GM21423 (cell line): ENCODE data around the gene VAV3.
"Not testable (repeated sequence)": the region's sequence is repeated elsewhere in the genome, so short reads cannot be mapped to it uniquely, and the experiment has no call there.

Experiments used
- ATAC-seq: cut with Tn5 transposase; IDR thresholded peaks from one replicate; pipeline ENCODE4 v1.9.1; 2021; ENCODE audit warnings: mild to moderate bottlenecking, moderate library complexity; ENCODE audit not compliant: unreplicated experiment

VAV3 gene

DNA sequence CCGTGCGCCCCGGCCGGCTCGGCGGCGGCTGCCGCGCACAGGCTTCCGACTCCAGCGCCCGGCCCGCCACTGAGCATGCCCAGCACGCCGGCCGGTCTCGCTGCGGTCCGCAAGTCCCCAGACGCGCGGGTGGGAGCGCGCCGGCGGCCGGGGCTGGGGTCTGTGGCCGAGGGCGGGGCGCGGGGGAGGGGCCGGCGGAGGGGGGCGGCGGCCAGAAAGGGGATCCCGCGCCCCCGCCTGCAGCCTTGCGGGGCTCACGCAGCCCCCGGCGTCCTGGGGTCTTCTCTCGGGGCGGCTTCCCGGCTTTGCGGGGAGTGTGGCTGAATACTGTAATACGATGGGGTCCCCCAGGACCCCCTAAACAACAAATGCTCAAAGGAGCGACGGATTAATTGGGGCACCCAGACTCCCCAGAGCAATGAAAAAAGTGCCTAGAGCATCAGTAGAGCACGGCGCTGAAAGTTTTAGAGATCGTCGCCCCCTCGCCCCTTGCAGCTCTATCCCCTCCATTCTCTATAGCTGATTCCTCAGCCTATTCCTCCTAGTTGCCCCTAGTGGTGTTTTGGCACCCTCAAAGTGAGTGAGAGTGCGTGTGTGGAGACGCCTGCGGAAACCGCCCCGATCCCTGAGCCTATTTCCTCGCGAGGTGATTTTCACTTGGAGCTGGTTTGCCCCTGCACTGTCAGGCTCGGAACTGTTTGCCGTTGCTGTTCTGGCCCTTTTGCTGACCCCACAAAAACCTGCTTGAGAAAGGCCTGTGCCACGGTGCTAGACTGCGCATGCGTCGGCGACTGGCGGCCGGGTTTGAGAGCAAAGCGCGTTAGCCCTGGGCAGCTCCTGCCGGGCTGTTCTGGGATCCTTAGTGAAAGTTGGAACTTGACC lies at the start of gene VAV3:
Gene VAV3, minus strand, starts transcription at position 71 of the 882 bp plus-strand sequence. CDS start 311 bp downstream, outside the sequence.
- no peak for ATAC-seq

DNA sequence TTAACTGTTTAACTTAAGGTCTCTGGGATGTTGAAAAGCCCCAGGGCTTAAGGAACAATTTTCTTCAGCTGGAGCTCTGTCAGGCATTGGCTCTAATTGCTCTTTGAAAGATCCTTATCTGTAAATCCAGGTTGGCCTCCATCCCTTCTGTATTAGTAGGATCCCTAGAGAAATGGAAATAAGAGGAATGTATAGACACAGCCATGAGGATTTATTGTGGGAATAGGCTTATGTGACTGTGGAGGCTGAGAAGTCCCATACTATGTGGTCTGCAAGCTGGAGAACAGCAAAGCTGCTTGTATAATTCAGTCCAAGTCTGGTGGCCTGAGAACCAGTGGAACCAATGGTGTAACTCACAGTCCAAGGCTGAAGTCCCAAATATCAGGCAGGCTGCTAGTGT lies 47.6 kb upstream of the VAV3 start:
- ATAC-seq, result no peak

- ATAC-seq, result no peak
Measured at GRCh38 chr1:108011295-108011694, 46.3 kb upstream of the VAV3 start.

GRCh38 chr1:108010581-108010980 lies 45.6 kb upstream of the VAV3 start:
- no peak for ATAC-seq

DNA sequence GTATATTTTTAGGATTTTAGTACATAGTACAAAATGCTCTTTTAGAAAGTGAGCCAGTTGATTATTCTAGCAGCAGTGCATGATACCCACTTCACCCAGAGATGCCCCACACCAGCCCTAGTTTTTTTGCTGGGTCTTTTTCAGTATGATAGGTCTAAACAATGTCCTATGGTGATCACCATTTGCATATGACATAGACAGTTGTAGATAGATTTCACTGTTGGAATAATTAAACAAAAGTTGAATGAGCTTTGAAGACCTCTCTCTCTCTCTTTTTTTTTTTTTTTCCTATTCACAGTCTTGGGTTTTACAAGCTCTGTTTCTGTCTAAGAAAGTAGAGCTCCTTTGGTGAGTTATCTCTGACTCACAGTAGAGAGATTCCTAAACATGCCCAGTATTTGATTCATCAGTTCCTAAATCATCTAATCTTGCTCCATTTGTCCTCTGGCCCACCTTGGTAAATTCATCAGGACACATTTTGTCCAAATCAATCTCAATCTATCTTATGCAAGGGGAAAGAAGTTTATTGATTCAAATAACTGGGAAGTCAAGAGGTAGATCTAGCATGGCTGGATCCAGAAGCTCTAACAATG lies 44.7 kb upstream of the VAV3 start:
- ATAC-seq, result no peak

DNA sequence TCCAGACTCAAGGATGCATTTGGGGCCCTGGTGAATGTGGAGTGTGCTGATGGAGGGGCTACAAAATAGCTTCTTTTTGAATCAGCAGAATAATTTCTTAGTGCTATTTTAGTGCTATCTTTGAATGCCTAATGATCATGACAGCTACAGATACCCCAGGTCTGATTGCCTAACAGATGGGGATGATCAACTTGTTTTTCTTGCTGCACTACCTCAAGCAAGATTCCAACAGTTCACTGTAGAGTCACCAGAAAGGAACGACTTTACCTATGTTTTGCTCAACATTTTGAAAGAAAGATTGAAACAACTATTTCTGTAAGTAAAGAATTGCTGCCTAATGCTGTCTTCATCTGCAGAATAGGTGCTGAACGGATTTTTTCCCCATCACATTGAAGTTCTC lies 42.6 kb upstream of the VAV3 start:
- ATAC-seq, result no peak

- no peak for ATAC-seq
Measured at GRCh38 chr1:108007070-108007469, 42.1 kb upstream of the VAV3 start.

GRCh38 chr1:108004919-108005318 lies 39.9 kb upstream of the VAV3 start:
- not testable (repeated sequence) for ATAC-seq

GRCh38 chr1:108000620-108001111 lies 35.7 kb upstream of the VAV3 start:
- no peak for ATAC-seq

DNA sequence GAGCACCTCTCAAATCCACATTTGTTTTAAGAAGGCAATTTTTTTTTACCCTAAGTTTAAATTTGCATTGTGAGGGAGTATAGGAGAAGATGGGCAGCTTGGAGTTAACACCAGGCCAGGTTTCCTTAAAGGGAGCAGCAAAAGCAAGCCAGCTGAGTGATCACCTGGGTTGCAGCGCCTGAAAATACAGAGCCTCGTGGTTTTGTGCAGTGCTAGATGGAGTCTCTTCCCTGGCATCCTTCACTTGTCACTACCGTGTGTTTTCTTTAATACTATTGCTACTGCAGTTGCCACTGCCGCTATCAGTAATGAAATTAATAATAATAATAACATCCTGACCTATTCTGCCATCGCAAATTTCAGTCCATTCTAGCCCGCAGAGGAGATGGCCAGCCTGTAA lies 35.2 kb upstream of the VAV3 start:
- no peak for ATAC-seq

DNA sequence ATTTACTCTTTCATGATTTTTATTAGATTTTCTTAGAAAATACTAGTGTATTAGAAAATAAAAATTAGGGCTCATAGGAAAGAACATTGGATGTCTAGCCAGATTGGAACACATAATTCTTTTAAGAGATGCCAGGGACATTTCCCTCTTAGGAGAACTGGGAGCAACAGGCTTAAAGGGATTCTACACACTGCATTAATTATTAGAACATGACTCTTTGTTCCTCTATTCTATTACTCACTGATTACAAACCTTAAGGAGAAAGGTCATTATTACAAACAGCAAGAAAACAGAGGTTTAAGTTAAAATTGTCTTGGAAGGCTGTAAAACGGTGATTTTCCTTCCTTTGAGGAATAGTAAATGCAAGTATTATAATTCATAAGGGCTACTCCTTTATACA lies 32.9 kb upstream of the VAV3 start:
- ATAC-seq, result no peak

- ATAC-seq, result no peak
Measured at GRCh38 chr1:107993920-107994319, 28.9 kb upstream of the VAV3 start.

DNA sequence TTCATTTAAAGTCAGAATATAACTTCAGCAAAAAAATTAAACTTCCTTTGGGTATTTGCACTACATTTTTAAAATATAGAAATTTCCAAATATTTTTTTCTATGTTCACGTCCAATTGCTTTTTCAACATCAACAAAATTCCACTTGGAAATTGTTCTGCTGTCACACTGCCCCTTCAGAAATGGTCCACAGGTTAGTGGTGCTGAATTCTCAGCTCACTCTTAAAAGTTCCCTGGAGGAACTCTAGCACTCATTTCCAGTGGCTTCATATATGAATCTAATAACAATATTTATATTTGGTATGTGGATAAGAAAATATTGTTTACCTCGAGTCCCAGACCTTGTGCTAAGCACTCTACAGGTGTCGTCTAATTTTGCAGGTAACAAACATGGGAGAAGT lies 27.4 kb upstream of the VAV3 start:
- no peak for ATAC-seq

DNA sequence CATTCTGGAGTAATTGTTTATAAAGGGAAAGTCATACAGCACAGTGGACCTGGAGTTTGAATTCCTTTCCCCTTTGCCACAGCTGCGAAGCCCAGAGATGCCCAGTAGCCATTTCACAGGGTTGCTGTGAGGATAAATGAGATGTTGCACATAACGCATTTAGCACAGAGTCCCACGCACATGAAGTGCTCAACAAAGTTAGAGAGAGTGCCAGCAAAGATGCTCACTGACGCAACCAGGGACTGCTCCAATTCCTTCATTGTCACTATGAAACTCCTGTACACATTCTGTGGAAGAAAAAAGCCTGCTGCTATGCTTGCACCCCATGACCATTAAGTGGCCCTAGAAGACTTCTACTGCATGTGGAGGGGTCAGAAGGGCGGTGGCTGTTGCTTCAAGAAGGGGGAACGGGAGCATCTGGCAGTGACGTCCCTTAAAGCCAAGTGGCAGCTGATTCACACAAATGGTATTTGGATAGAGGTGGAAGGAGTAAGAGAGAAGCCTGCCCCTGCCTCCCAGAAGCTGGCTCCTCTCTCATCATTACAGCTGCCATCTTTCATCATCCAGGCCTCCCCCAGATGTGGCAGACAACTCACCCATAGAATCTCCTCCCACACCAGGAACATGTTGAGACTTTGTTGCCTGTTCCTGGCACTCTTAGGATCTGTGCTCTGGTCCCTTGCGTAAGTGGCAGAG lies 26.5 kb upstream of the VAV3 start:
- no peak for ATAC-seq

- no peak for ATAC-seq
Measured at GRCh38 chr1:107990606-107991005, 25.6 kb upstream of the VAV3 start.

GRCh38 chr1:107981277-107981676 lies 16.3 kb upstream of the VAV3 start:
- ATAC-seq, result no peak

- ATAC-seq, result no peak
Measured at GRCh38 chr1:107979926-107980325, 14.9 kb upstream of the VAV3 start.

DNA sequence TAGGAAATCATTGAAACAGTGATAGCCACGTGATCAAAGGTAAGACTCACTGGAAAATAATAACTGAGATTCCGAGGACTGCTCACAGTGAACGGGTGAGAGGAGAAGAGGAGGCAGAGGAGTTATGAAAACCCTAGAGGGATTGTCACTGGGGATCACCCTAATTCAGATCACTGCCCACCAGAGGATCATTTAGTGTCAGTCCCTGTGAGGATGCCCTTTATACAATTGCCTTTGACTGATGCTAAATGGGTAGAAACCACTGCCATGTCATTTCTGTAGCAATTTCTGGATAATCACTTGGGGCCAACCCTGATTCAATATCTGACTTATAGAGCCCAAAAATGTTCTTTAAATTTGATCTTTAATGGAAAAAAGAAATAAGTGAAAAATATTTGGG lies 14.1 kb upstream of the VAV3 start:
- no peak for ATAC-seq

GRCh38 chr1:107976836-107977235 lies 11.9 kb upstream of the VAV3 start:
- no peak for ATAC-seq

DNA sequence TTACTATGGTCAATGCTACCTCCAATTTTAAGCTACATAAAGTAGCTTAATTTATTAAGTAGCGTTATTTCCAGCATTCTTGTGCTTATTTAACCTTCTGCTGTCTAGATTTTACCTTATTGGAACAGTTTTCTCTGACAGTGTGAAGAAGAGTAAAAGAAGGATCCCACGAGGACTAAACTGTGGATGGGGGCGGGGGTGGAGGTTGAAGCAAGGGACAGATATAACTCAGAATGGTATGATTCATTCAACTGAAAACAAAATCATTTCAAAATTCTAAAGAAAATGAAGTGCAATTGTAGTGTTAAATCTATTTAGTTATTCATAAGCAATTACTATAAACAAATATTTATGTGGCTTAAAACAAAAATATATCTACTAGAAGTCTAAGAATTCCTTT lies 11.5 kb upstream of the VAV3 start:
- no peak for ATAC-seq

DNA sequence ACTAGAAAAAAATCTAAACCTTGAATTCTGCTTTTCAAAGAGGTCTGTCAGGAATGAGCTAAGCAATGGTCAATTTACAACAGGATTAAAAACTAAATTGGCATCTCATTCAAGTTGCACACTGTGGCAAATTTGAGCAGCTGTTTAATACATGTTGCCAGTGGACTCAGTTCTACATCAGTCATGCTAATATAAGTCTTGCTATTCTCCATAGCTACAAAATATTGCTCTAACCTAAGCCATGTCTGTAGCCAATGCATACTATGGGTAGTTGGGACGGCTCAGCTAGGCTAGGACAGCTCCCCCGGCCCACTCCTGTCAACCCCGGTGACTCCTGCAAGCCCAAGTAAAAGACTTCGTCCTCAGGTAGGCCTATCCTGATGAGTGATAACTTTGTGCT lies 10.9 kb upstream of the VAV3 start:
- ATAC-seq, result no peak

DNA sequence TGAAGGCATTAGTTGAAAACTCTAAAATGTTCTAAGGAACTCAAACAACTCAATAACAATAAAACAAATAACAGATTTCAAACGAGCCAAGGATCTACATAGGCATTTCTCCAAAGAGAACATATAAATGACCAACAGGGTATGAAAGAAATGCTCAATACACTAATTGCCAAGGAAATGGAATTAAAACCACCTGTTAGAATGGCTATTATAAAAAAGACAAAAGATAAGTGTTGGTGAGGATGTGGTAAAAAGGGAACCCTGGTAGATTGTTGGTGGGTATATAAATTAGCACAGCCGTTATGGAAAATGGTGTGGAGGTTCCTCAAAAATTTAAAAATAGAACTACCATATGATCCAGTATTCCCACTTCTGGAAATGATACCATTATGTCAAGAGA lies 9.1 kb upstream of the VAV3 start:
- ATAC-seq, result no peak
